ENCODE results near the gene PMEPA1. TPM values are rescaled to one million over a fixed set of nuclear protein-coding genes. Genes with fewer than 3 reads are reported as not detected.

PMEPA1 gene
- total and polyA plus RNA-seq, 2 donors (not counting 3 experiments of a cell fraction or from before 2014, with no cell fraction given), result 31.6 to 33.2 TPM

DNA sequence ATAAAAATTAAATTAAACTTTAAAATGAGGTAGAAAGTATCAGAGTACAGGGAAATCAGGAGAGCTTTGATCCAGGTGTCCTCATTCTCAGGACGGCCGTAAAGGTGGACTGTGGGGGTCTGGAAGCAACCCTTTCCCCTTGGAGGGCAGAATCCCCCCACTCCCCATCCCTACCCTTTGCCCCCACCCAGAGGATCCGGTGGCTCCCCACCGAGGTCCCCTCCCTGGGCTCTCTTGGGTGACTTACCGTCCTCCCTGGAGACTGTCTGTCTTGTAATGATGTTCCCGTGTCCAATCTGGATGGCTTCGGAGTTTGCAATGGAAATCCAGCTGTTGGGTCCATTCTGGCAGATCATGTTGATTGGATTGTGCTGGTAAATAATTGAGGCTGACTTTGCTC is 96.9 kb downstream of the PMEPA1 start:
- dilution Hi-C loops (cut with MboI; ENCODE audit: extremely low pct_ligation_motif_present, low sequenced_read_pairs), result no loop called here
- CTCF ChIA-PET, result interaction anchor here (1.3 kb wide), 1 partner anchor 10 kb away, joined by 8 read pairs; no protein-coding TSS in a partner anchor
- H2AFZ ChIP-seq (ENCODE audit: low read depth, low read length), result no peak overlapping the region
- intact Hi-C loops (cut with micrococcal nuclease), result no loop called here
- no TSS peak for BruUV-seq (replicated peaks)
- H4K20me1 ChIP-seq (replicated peaks; ENCODE audit: control insufficient read depth, extremely low read depth, insufficient read depth, low read length), result no peaks in the 10 kb centered on the region
- no peak overlapping the region for H3K27ac ChIP-seq (ENCODE audit: insufficient read depth, low read depth, low read length)
- no peak overlapping the region for H3K9ac ChIP-seq (replicated peaks; ENCODE audit: extremely low read depth, insufficient read depth, low read length)
- no peaks in the 10 kb centered on the region for H3K36me3 ChIP-seq (ENCODE audit: control insufficient read depth in 2 of 2, extremely low read depth in 1 of 2, insufficient read depth in 2 of 2, low read length in 2 of 2)
- H3K9me3 ChIP-seq (replicated peaks; ENCODE audit: control insufficient read depth, insufficient read depth, low read length), result no peaks in the 10 kb centered on the region
- H3K9me1 ChIP-seq (replicated peaks; ENCODE audit: control insufficient read depth, extremely low read depth, insufficient read depth, low read length), result no peaks in the 10 kb centered on the region
- no peak for FAIRE-seq
- TF ChIP-seq MYC (IDR thresholded peaks at IDR 0.05; ENCODE audit: low read depth, low read length), result no peak
- no peaks in the 10 kb centered on the region for H3K4me1 ChIP-seq (ENCODE audit: control insufficient read depth, extremely low read depth, insufficient read depth, low read length)
- no peak overlapping the region for H3K4me2 ChIP-seq (ENCODE audit: insufficient read depth, low read length)
- no peak overlapping the region for H3K4me3 ChIP-seq (replicated peaks in 1 of 3; ENCODE audit: insufficient read depth in 1 of 3, low read depth in 1 of 3, low read length in 3 of 3)
- H3K27me3 ChIP-seq (ENCODE audit: control insufficient read depth in 2 of 2, insufficient read depth in 2 of 2, low read length in 2 of 2), result no peaks in the 10 kb centered on the region
- POLR2A ChIA-PET, result no interaction called here
- DNase-seq (ENCODE audit: low read depth, low spot score), result no peak
- no peaks in the 10 kb centered on the region for H3K79me2 ChIP-seq (ENCODE audit: control insufficient read depth, insufficient read depth, low read length)

DNA sequence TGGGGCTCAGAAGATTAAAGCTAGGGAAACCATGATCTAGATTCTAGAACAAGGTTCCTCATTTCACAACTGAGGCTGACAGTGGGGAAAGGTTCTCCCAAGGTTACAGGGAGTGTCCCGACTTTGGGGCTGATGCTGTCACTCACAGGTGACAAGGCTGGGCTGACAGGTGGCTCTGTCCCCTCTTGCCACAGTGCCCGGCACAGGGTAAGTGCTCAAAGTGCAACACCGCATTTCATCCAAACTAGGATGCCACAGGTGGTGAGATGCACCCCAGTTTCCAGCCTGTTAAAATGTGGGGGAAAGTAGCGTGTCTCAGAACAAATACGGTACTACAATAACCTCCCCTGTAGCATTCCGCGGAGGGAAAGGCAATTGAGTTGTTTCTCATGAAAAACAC is 97.4 kb downstream of the PMEPA1 start:
- DNase-seq (ENCODE audit: low read depth, low spot score) (no peak), FAIRE-seq (no peak)
- no peaks in the 10 kb centered on the region for H3K9me3 ChIP-seq (replicated peaks; ENCODE audit: control insufficient read depth, insufficient read depth, low read length)
- TF ChIP-seq, protein P1, sequence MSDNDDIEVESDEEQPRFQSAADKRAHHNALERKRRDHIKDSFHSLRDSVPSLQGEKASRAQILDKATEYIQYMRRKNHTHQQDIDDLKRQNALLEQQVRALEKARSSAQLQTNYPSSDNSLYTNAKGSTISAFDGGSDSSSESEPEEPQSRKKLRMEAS (IDR thresholded peaks at IDR 0.05; ENCODE audit: insufficient read depth, insufficient read length), result no peak
- no peak for TF ChIP-seq MYC (IDR thresholded peaks at IDR 0.05; ENCODE audit: low read depth, low read length)
- TF ChIP-seq POLR2A (IDR thresholded peaks at IDR 0.05; ENCODE audit: low read depth, low read length), result no peak
- TF ChIP-seq EZH2 (IDR thresholded peaks at IDR 0.05; ENCODE audit: borderline replicate concordance, low read depth, low read length, severe bottlenecking), result no peak
- no peak for TF ChIP-seq GATA2 (IDR thresholded peaks at IDR 0.05; ENCODE audit: insufficient read depth, insufficient read length, low read depth, low read length)
- TF ChIP-seq JUN (IDR thresholded peaks at IDR 0.05; ENCODE audit: borderline replicate concordance, insufficient read depth, insufficient read length, low read depth), result no peak
- TF ChIP-seq, protein P2, sequence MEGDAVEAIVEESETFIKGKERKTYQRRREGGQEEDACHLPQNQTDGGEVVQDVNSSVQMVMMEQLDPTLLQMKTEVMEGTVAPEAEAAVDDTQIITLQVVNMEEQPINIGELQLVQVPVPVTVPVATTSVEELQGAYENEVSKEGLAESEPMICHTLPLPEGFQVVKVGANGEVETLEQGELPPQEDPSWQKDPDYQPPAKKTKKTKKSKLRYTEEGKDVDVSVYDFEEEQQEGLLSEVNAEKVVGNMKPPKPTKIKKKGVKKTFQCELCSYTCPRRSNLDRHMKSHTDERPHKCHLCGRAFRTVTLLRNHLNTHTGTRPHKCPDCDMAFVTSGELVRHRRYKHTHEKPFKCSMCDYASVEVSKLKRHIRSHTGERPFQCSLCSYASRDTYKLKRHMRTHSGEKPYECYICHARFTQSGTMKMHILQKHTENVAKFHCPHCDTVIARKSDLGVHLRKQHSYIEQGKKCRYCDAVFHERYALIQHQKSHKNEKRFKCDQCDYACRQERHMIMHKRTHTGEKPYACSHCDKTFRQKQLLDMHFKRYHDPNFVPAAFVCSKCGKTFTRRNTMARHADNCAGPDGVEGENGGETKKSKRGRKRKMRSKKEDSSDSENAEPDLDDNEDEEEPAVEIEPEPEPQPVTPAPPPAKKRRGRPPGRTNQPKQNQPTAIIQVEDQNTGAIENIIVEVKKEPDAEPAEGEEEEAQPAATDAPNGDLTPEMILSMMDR (IDR thresholded peaks at IDR 0.05; ENCODE audit: extremely low read depth in 1 of 2, insufficient read depth in 1 of 2, low read depth in 1 of 2, low read length in 2 of 2), result no peak
- TF ChIP-seq POLR2AphosphoS5 (IDR thresholded peaks at IDR 0.05; ENCODE audit: insufficient read depth, low read depth, low read length), result no peak
- TF ChIP-seq FOS (IDR thresholded peaks at IDR 0.05; ENCODE audit: borderline replicate concordance, insufficient read depth, low read length), result no peak
- H3K27ac ChIP-seq (ENCODE audit: insufficient read depth, low read depth, low read length), result no peak overlapping the region
- H3K4me3 ChIP-seq (replicated peaks in 1 of 3; ENCODE audit: insufficient read depth in 1 of 3, low read depth in 1 of 3, low read length in 3 of 3), result no peak overlapping the region
- no peaks in the 10 kb centered on the region for H3K27me3 ChIP-seq (ENCODE audit: control insufficient read depth in 2 of 2, insufficient read depth in 2 of 2, low read length in 2 of 2)
- no peaks in the 10 kb centered on the region for H4K20me1 ChIP-seq (replicated peaks; ENCODE audit: control insufficient read depth, extremely low read depth, insufficient read depth, low read length)
- H2AFZ ChIP-seq (ENCODE audit: low read depth, low read length), result no peak overlapping the region
- dilution Hi-C loops (cut with MboI; ENCODE audit: extremely low pct_ligation_motif_present, low sequenced_read_pairs) (no loop called here), intact Hi-C loops (cut with micrococcal nuclease) (no loop called here)
- ChIA-PET CTCF (interaction anchor here (1.3 kb wide), 1 partner anchor 10 kb away, joined by 8 read pairs; no protein-coding TSS in a partner anchor), POLR2A (no interaction called here)
- no peaks in the 10 kb centered on the region for H3K4me1 ChIP-seq (ENCODE audit: control insufficient read depth, extremely low read depth, insufficient read depth, low read length)
- BruUV-seq (replicated peaks), result no TSS peak
- H3K9ac ChIP-seq (replicated peaks; ENCODE audit: extremely low read depth, insufficient read depth, low read length), result no peak overlapping the region
- no peaks in the 10 kb centered on the region for H3K9me1 ChIP-seq (replicated peaks; ENCODE audit: control insufficient read depth, extremely low read depth, insufficient read depth, low read length)
- H3K79me2 ChIP-seq (ENCODE audit: control insufficient read depth, insufficient read depth, low read length), result no peaks in the 10 kb centered on the region
- H3K4me2 ChIP-seq (ENCODE audit: insufficient read depth, low read length), result no peak overlapping the region
- no peaks in the 10 kb centered on the region for H3K36me3 ChIP-seq (ENCODE audit: control insufficient read depth in 2 of 2, extremely low read depth in 1 of 2, insufficient read depth in 2 of 2, low read length in 2 of 2)

Measured in endothelial cell of umbilical vein (primary cell).